SH-SY5Y (cell line): ENCODE measurements around the gene HOXA4.

ENCODE experiments used
- GATA2 ChIP-seq: IDR thresholded peaks from 2 replicates; pipeline ENCODE4 v1.6.1; 2011; ENCODE audit warnings: mild to moderate bottlenecking, low read depth, low read length
- GATA3 ChIP-seq: IDR thresholded peaks from 2 replicates; pipeline ENCODE4 v1.6.1; 2011; ENCODE audit warnings: low read depth, mild to moderate bottlenecking, low read length, moderate library complexity

GRCh38 chr7:27095050-27095896 lies 35.3 kb downstream of the HOXA4 start:
- TF ChIP-seq GATA3 (no peak), GATA2 (no peak)
